ENCODE data around the gene POLR2J.
"Not testable (repeated sequence)": the region's sequence is repeated elsewhere in the genome, so short reads cannot be mapped to it uniquely, and the experiment has no call there.

- not testable (repeated sequence) for TF ChIP-seq CREB1 (IDR thresholded peaks at IDR 0.05; ENCODE audit: low read depth); ATF3 (IDR thresholded peaks at IDR 0.05; ENCODE audit: borderline replicate concordance, extremely low read depth, low read depth, low read length); NR2C2 (IDR thresholded peaks at IDR 0.05; ENCODE audit: borderline replicate concordance, control insufficient read depth, insufficient read length, low read depth); ATF2 (IDR thresholded peaks at IDR 0.05; ENCODE audit: low read length); RAD21 (IDR thresholded peaks at IDR 0.05; ENCODE audit: insufficient read depth, low read depth, low read length); KDM1A (IDR thresholded peaks at IDR 0.05; ENCODE audit: borderline replicate concordance); CTCF (IDR thresholded peaks at IDR 0.05 in 2 of 3, conservative IDR thresholded peaks at IDR 0.05 in 1 of 3; ENCODE audit: control insufficient read depth in 2 of 3, extremely low read depth in 1 of 3, insufficient read depth in 1 of 3, low read depth in 3 of 3, low read length in 3 of 3); SUZ12 (IDR thresholded peaks at IDR 0.05; ENCODE audit: unreplicated experiment); HDGF (IDR thresholded peaks at IDR 0.05); ZNF217 (IDR thresholded peaks at IDR 0.05); MLLT1 (IDR thresholded peaks at IDR 0.05); ZNF622 (IDR thresholded peaks at IDR 0.05)
These were observed 3.2 kb upstream of the POLR2J start for GRCh38 chr7:102481962-102482361.
